Measurements from ENCODE around the gene SPINK1.

The SPINK1 gene

GRCh38 chr5:147831465-147831864 lies at the start of gene SPINK1:
Gene SPINK1 (minus strand): TSS chr5:147831671. CDS start chr5:147831577, 94 bp downstream.
- Histone ChIP-seq H3K27me3 (ENCODE audit: insufficient read depth, poor library complexity, severe bottlenecking) (peaks cover 7% of the 10 kb centered on the region), H3K9me3 (ENCODE audit: severe bottlenecking) (no peaks in the 10 kb centered on the region), H3K4me3 (ENCODE audit: severe bottlenecking) (no peak within 1 kb of the TSS), H3K36me3 (ENCODE audit: low read depth) (no peaks in the 10 kb centered on the region), H3K27ac (ENCODE audit: poor library complexity, severe bottlenecking) (no peak within 1 kb of the TSS), H3K4me1 (ENCODE audit: insufficient read depth, poor library complexity, severe bottlenecking) (peaks cover 8% of the 10 kb centered on the region)
- ATAC-seq (ENCODE audit: low read depth): no peak
- TF ChIP-seq CTCF (IDR thresholded peaks at IDR 0.05; ENCODE audit: poor library complexity, severe bottlenecking): no peak
- DNase-seq (ENCODE audit: low spot score): no peak

- no peak overlapping the region for H3K27ac ChIP-seq (ENCODE audit: poor library complexity, severe bottlenecking)
Observed at GRCh38 chr5:147880487-147880886, 49.0 kb upstream of the SPINK1 start.

GRCh38 chr5:147879784-147880183 lies 48.3 kb upstream of the SPINK1 start:
- no peaks in the 10 kb centered on the region for H3K27me3 ChIP-seq (ENCODE audit: insufficient read depth, poor library complexity, severe bottlenecking)
- H3K9me3 ChIP-seq (ENCODE audit: severe bottlenecking): no peaks in the 10 kb centered on the region
- no peak for TF ChIP-seq CTCF (IDR thresholded peaks at IDR 0.05; ENCODE audit: poor library complexity, severe bottlenecking)
- H3K27ac ChIP-seq (ENCODE audit: poor library complexity, severe bottlenecking): no peak overlapping the region
- ATAC-seq (ENCODE audit: low read depth): no peak
- DNase-seq (ENCODE audit: low spot score): no peak
- no peaks in the 10 kb centered on the region for H3K36me3 ChIP-seq (ENCODE audit: low read depth)
- no peaks in the 10 kb centered on the region for H3K4me1 ChIP-seq (ENCODE audit: insufficient read depth, poor library complexity, severe bottlenecking)
- H3K4me3 ChIP-seq (ENCODE audit: severe bottlenecking): no peak overlapping the region

More at GRCh38 chr5:147880487-147880886, 49.0 kb upstream of the SPINK1 start:
- Histone ChIP-seq H3K36me3 (ENCODE audit: low read depth) (no peaks in the 10 kb centered on the region), H3K4me3 (ENCODE audit: severe bottlenecking) (no peak overlapping the region), H3K27me3 (ENCODE audit: insufficient read depth, poor library complexity, severe bottlenecking) (no peaks in the 10 kb centered on the region), H3K4me1 (ENCODE audit: insufficient read depth, poor library complexity, severe bottlenecking) (no peaks in the 10 kb centered on the region), H3K9me3 (ENCODE audit: severe bottlenecking) (no peaks in the 10 kb centered on the region)
- ATAC-seq (ENCODE audit: low read depth) (no peak), DNase-seq (ENCODE audit: low spot score) (no peak)
- TF ChIP-seq CTCF (IDR thresholded peaks at IDR 0.05; ENCODE audit: poor library complexity, severe bottlenecking): no peak

- no peaks in the 10 kb centered on the region for H3K4me1 ChIP-seq (ENCODE audit: insufficient read depth, poor library complexity, severe bottlenecking)
- H3K36me3 ChIP-seq (ENCODE audit: low read depth): no peaks in the 10 kb centered on the region
- H3K4me3 ChIP-seq (ENCODE audit: severe bottlenecking): no peak within 1 kb of the TSS
- no peaks in the 10 kb centered on the region for H3K27me3 ChIP-seq (ENCODE audit: insufficient read depth, poor library complexity, severe bottlenecking)
- DNase-seq (ENCODE audit: low spot score): no peak
- no peaks in the 10 kb centered on the region for H3K9me3 ChIP-seq (ENCODE audit: severe bottlenecking)
- ATAC-seq (ENCODE audit: low read depth): no peak
- TF ChIP-seq CTCF (IDR thresholded peaks at IDR 0.05; ENCODE audit: poor library complexity, severe bottlenecking): no peak
- H3K27ac ChIP-seq (ENCODE audit: poor library complexity, severe bottlenecking): no peak within 1 kb of the TSS
Observed at GRCh38 chr5:147878066-147878759, 46.7 kb upstream of the SPINK1 start, which contains the start of gene SCGB3A2. Gene SCGB3A2 (plus strand): TSS chr5:147878711. CDS start chr5:147878804, 93 bp downstream.

- Histone ChIP-seq H3K27me3 (ENCODE audit: insufficient read depth, poor library complexity, severe bottlenecking) (no peaks in the 10 kb centered on the region), H3K36me3 (ENCODE audit: low read depth) (no peaks in the 10 kb centered on the region), H3K4me3 (ENCODE audit: severe bottlenecking) (no peak overlapping the region), H3K9me3 (ENCODE audit: severe bottlenecking) (no peaks in the 10 kb centered on the region), H3K4me1 (ENCODE audit: insufficient read depth, poor library complexity, severe bottlenecking) (no peaks in the 10 kb centered on the region), H3K27ac (ENCODE audit: poor library complexity, severe bottlenecking) (no peak overlapping the region)
- TF ChIP-seq CTCF (IDR thresholded peaks at IDR 0.05; ENCODE audit: poor library complexity, severe bottlenecking): no peak
- no peak for DNase-seq (ENCODE audit: low spot score)
- ATAC-seq (ENCODE audit: low read depth): no peak
Observed at GRCh38 chr5:147876626-147877025, 45.2 kb upstream of the SPINK1 start.
